ENCODE results near the gene GMDS. TPM values are rescaled to one million over a fixed set of nuclear protein-coding genes. Genes with fewer than 3 reads are reported as not detected.

GMDS gene
- total and polyA plus RNA-seq, 2 experiments from 2014 or later, result 30.1 to 36.5 TPM

- no peak for TF ChIP-seq CTCF (conservative IDR thresholded peaks at IDR 0.05; ENCODE audit: low read depth in 2 of 2)
- no peak for TF ChIP-seq EZH2phosphoT487 (IDR thresholded peaks at IDR 0.05; ENCODE audit: unreplicated experiment)
- TF ChIP-seq ZNF114 (CRISPR knock-in tag; IDR thresholded peaks at IDR 0.05), result no peak
- no peak for TF ChIP-seq ZNF331 (CRISPR knock-in tag; IDR thresholded peaks at IDR 0.05; ENCODE audit: low read depth)
- no peak for TF ChIP-seq REST (IDR thresholded peaks at IDR 0.05; ENCODE audit: unreplicated experiment)
- TF ChIP-seq STAT1 (IDR thresholded peaks at IDR 0.05; ENCODE audit: unreplicated experiment), result no peak
- no peak for TF ChIP-seq JUNB (IDR thresholded peaks at IDR 0.05; ENCODE audit: unreplicated experiment)
- TF ChIP-seq ETS1 (IDR thresholded peaks at IDR 0.05), result no peak
- no peak for TF ChIP-seq POLR2AphosphoS5 (IDR thresholded peaks at IDR 0.05; ENCODE audit: low read depth)
- no peak for TF ChIP-seq NANOG (IDR thresholded peaks at IDR 0.05; ENCODE audit: borderline replicate concordance)
Measured at GRCh38 chr6:1654054-1654453, 591.4 kb downstream of the GMDS start (continued).

- Mint-ChIP-seq H3K36me3 (ENCODE audit: low read depth) (no peaks in the 10 kb centered on the region), H3K27ac (no peak overlapping the region), H3K4me3 (no peak overlapping the region), H3K27me3 (ENCODE audit: insufficient read depth, low read depth, poor library complexity) (peaks cover 7% of the 10 kb centered on the region), H3K4me1 (no peaks in the 10 kb centered on the region), H3K9me3 (no peaks in the 10 kb centered on the region)
- Histone ChIP-seq H3K79me2 (replicated peaks; ENCODE audit: insufficient read depth) (no peaks in the 10 kb centered on the region), H3F3A (replicated peaks; ENCODE audit: low read depth) (no peaks in the 10 kb centered on the region), H3K9me2 (ENCODE audit: insufficient read depth) (no peaks in the 10 kb centered on the region), H2AFZ (no peak overlapping the region), H3K36me3 (ENCODE audit: insufficient read depth) (no peaks in the 10 kb centered on the region), H3K4me3 (no peak overlapping the region), H3K4me2 (no peak overlapping the region), H3K4me1 (ENCODE audit: insufficient read depth) (no peaks in the 10 kb centered on the region), H4K20me1 (replicated peaks; ENCODE audit: insufficient read depth) (no peaks in the 10 kb centered on the region), H3K27ac (ENCODE audit: low read depth) (no peak overlapping the region), H3K27me3 (ENCODE audit: insufficient read depth) (no peaks in the 10 kb centered on the region)
- DNase-seq (ENCODE audit: low spot score) (no peak), ATAC-seq (no peak)
- TF ChIP-seq ZNF114 (CRISPR knock-in tag; IDR thresholded peaks at IDR 0.05) (no peak), CTCF (conservative IDR thresholded peaks at IDR 0.05; ENCODE audit: low read depth in 2 of 2) (no peak), JUNB (IDR thresholded peaks at IDR 0.05; ENCODE audit: unreplicated experiment) (no peak), CREB1 (CRISPR knock-in tag; IDR thresholded peaks at IDR 0.05; ENCODE audit: low read depth) (no peak), REST (IDR thresholded peaks at IDR 0.05; ENCODE audit: unreplicated experiment) (no peak)
Measured at GRCh38 chr6:1652842-1653241, 592.6 kb downstream of the GMDS start.
